Measurements from ENCODE around the gene SRPK2. TPM values are rescaled to one million over a fixed set of nuclear protein-coding genes. Genes with fewer than 3 reads are reported as not detected.

The SRPK2 gene
- total and polyA plus RNA-seq, 12 donors: 10.5 to 40.4 (median 35.1) TPM

DNA sequence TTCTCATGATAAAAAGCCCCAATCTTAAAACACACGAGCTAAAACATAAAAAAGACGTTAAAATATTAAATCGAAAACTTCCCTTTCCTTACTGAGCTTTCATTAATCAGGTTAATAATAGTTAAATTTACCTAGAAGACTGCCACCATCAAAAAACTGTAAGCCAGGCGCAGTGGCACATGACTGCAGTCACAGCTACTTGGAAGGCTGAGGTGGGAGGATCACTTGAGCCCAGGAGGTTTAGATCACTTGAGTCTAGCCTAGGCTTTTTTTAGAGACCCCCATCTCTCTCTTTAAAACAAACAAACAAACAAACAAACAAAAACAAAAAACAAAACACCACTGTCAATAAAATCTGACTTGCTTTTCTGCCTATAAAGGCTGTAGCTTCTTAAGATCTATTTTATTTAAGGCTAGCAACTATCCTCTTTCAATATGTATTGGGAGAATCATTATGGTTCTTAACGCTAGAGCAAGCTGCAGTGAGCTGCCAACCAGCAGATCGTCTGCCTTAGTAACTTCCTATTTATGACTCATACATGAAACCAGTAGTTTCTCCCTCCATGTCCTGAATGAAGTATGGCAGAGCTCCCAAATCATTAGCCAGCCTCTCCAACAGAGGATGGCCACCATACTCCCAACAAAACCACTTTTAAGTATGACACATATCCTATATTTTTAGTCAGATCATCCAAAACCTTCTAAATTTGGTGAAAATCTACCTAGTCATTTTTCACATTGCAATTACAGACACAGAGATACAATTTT, 163.7 kb downstream of the SRPK2 start:
- Histone ChIP-seq H3K27ac (peak overlapping the region in 1 of 10 donors; percentile 4), H3K36me3 (no peaks in the 10 kb centered on the region), H3K9me3 (peaks cover 0 to 6% (median 0%) of the 10 kb centered on the region in 11 donors), H3K4me3 (no peak overlapping the region), H3K4me1 (peaks cover 0 to 33% (median 14%) of the 10 kb centered on the region in 9 donors), H3K27me3 (no peaks in the 10 kb centered on the region)
- peak in 7 of 8 donors; percentile 29 to 93 (median 63) for ATAC-seq
- TF ChIP-seq CTCF (IDR thresholded peaks at IDR 0.05): no peak
- DNase-seq: no peak
- 68 to 73% methylated on average over 6 of the region's 6 CpGs for WGBS, 2 donors
- intact Hi-C loops (cut with DNase I): no loop called here

- intact Hi-C loops (cut with DNase I): no loop called here
- 57 to 79% methylated on average over 5 of the region's 5 CpGs for WGBS, 2 donors
- H3K4me1 ChIP-seq: peaks cover 0 to 34% (median 14%) of the 10 kb centered on the region in 9 donors
- DNase-seq (no peak), ATAC-seq (no peak)
- H3K27me3 ChIP-seq: no peaks in the 10 kb centered on the region
- TF ChIP-seq CTCF (IDR thresholded peaks at IDR 0.05): no peak
- no peak overlapping the region for H3K4me3 ChIP-seq
- H3K36me3 ChIP-seq: no peaks in the 10 kb centered on the region
- H3K27ac ChIP-seq: no peak overlapping the region
- H3K9me3 ChIP-seq: peaks cover 0 to 6% (median 0%) of the 10 kb centered on the region in 11 donors
Measured at GRCh38 chr7:105222953-105223352, 165.8 kb downstream of the SRPK2 start.

GRCh38 chr7:105219771-105220160, 169.0 kb downstream of the SRPK2 start:
- no peak for DNase-seq
- WGBS, 2 donors: 95 to 97% methylated on average over 2 of the region's 2 CpGs
- Histone ChIP-seq H3K27me3 (no peaks in the 10 kb centered on the region), H3K4me3 (no peak overlapping the region), H3K27ac (no peak overlapping the region), H3K4me1 (peaks cover 0 to 30% (median 4%) of the 10 kb centered on the region in 9 donors), H3K36me3 (peaks cover 0 to 1% (median 0%) of the 10 kb centered on the region in 9 donors), H3K9me3 (peaks cover 0 to under 1% (median 0%) of the 10 kb centered on the region in 11 donors)
- TF ChIP-seq CTCF (IDR thresholded peaks at IDR 0.05): no peak
- intact Hi-C loops (cut with DNase I): no loop called here
- ATAC-seq: no peak

- intact Hi-C loops (cut with DNase I): no loop called here
- 93 to 95% methylated on average over 11 of the region's 11 CpGs for WGBS, 2 donors
- Histone ChIP-seq H3K4me3 (no peak overlapping the region), H3K9me3 (peaks cover 0 to 4% (median 0%) of the 10 kb centered on the region in 11 donors), H3K27ac (no peak overlapping the region), H3K27me3 (no peaks in the 10 kb centered on the region), H3K36me3 (peaks cover 0 to 4% (median 0%) of the 10 kb centered on the region in 9 donors), H3K4me1 (peaks cover 0 to 28% (median 4%) of the 10 kb centered on the region in 9 donors)
- TF ChIP-seq CTCF (IDR thresholded peaks at IDR 0.05): no peak
- DNase-seq (no peak), ATAC-seq (peak in 1 of 8 donors; percentile 55)
Measured at GRCh38 chr7:105218939-105219770, 169.6 kb downstream of the SRPK2 start.

Measured in heart right ventricle (tissue), 16 donors.